D721Med (cell line): ENCODE data around the gene RAB28.

Experiments used
- DNase-seq: peaks from one replicate; pipeline ENCODE4 v3.0.0; 2011; ENCODE audit warnings: low spot score; ENCODE audit not compliant: insufficient read length
- FAIRE-seq: peaks from 2 replicates; lab custom pipeline; 2011; peaks lifted over from hg19 to GRCh38; lab: Jason Lieb, UNC
- TF ChIP-seq, protein P1 (sequence below): IDR thresholded peaks from 2 replicates; pipeline ENCODE4 v1.5.1; 2012; ENCODE audit warnings: mild to moderate bottlenecking, control low read depth; ENCODE audit not compliant: insufficient read depth; ENCODE audit errors: missing control alignments

Gene RAB28

DNA sequence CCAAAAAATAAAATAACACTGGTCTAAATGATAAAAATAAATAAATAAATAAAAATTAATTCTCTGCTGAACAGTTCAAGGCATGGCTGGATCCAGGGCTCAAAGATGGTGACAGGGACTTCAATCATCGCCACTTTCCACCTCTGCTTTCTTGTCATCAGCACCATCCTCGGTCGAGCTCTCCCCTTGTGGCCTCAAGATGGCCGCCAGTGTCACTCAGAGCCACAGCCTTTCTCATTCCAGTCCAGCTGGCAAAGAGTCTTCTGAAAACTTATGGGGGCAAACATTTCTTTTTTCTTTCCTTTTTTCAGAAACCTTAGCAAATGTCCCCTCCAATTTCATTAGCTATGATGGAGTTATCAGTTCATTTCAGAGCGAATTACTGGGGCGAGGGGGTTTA is 119.5 kb downstream of the RAB28 start:
- TF ChIP-seq, protein P1, sequence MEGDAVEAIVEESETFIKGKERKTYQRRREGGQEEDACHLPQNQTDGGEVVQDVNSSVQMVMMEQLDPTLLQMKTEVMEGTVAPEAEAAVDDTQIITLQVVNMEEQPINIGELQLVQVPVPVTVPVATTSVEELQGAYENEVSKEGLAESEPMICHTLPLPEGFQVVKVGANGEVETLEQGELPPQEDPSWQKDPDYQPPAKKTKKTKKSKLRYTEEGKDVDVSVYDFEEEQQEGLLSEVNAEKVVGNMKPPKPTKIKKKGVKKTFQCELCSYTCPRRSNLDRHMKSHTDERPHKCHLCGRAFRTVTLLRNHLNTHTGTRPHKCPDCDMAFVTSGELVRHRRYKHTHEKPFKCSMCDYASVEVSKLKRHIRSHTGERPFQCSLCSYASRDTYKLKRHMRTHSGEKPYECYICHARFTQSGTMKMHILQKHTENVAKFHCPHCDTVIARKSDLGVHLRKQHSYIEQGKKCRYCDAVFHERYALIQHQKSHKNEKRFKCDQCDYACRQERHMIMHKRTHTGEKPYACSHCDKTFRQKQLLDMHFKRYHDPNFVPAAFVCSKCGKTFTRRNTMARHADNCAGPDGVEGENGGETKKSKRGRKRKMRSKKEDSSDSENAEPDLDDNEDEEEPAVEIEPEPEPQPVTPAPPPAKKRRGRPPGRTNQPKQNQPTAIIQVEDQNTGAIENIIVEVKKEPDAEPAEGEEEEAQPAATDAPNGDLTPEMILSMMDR = no peak
- DNase-seq = no peak
- FAIRE-seq = no peak

DNA sequence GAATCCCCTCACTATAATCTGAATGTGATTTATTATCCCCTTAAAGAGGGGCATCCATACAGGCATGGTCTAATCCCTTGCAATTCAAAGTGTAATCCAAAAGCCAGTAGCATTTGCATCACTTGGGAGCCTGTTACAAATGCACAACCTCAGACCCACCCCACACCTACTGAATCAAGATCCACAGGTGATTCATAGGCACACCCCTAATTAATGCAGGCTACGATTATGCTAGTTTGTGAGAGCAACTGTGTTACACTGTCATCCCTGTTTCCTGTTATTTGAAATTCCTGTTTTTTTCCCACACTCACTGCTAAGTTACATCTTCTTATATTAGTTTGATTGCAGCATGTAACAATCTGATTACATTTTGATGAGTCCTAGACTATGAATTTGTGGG is 120.0 kb downstream of the RAB28 start:
- DNase-seq = no peak
- TF ChIP-seq, protein P1 = no peak
- no peak for FAIRE-seq

DNA sequence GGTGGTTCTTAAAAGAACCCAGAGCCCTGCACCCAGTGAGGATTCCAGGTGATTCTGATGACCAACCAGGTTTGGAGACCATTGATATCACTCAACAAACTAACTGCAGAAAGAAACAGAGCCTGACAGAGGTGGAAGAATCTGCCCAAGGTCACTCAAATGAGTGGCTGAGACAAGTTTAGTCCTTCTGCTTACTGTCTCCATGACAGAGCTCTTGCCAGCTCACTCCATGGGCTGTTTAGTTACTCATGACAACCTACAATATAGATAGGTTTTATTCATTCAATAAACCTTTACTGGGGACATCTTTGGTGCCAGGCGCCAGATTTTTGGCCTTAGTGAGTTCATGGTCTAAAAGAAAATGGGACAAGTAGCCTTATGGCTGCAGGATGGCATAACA is 124.3 kb downstream of the RAB28 start:
- no peak for DNase-seq
- TF ChIP-seq, protein P1 = no peak
- FAIRE-seq = no peak

DNA sequence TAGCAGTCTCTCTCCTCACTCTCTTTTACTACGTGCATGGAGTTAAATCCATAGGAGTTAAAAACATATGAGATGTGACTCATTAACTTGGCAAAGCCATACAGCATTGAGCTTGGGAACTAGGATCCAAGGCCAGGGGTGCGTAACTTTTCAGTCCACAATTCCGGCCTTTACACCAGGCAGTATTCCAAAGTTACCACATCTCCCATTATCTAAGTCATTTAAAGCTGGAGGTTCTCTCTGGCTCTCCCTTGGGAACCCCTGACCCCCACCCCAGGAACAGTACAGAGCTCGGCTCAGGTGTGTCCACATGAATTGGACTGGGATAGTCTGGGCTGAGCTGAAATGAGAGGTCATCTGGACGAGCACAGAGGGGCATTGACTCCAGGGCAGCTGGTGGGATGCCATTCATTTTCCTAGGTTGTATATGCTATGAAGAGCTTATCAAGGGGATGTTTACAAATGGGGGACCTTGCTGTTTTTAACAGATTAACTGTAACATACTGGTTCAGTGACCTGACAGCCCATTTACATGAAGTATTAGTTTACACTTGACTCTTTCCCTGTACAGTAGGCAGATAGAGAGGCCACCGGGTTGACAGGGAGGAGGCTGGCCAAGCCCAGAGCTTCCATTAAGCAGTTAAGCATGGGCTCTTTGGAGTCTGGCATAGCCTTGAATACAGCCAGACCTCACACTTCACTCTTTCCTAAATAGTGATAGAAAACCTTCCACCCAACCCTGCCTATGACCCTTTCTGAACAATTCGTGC is 128.8 kb downstream of the RAB28 start:
- DNase-seq (no peak), FAIRE-seq (no peak)
- TF ChIP-seq, protein P1 = no peak

DNA sequence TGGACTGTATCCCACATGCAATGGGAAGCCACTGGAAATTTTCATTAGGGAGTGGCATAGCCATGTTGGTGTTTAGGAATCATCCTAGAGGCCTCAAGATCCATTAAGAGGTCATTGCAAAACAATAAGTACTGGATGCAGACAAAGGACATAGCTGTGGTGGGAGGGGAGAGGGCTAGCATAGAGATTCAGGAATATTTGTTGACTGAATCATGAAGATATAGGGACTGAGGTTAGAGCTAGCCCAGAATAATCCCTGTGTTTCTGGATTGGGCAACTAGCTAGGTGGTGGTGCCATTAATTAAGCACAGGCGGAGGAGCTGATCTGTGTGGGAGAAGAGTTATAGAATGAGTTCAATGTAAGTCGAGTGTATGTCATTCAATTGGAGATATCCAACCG is 135.0 kb downstream of the RAB28 start:
- no peak for FAIRE-seq
- no peak for DNase-seq
- TF ChIP-seq, protein P1 = no peak

DNA sequence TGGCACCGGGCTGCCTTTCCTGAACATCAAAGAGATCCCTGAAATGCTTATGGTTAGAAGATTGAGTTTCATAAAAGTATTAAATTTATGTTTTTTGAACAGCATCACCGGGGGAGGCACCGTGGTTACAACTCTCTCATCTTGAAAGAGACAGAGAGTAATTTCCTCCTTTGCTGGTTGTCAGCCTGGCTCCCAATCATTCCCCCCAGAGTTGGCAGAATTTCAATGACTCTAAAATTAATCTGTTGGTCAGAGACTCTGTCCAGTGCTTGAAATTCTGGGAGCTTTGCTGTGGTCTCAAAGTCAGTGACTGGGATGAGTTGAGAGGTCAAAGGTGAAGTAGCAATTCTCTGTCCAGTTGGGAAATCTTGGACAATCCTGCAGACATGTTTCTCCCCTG is 135.9 kb downstream of the RAB28 start:
- TF ChIP-seq, protein P1 = no peak
- DNase-seq (no peak), FAIRE-seq (no peak)

DNA sequence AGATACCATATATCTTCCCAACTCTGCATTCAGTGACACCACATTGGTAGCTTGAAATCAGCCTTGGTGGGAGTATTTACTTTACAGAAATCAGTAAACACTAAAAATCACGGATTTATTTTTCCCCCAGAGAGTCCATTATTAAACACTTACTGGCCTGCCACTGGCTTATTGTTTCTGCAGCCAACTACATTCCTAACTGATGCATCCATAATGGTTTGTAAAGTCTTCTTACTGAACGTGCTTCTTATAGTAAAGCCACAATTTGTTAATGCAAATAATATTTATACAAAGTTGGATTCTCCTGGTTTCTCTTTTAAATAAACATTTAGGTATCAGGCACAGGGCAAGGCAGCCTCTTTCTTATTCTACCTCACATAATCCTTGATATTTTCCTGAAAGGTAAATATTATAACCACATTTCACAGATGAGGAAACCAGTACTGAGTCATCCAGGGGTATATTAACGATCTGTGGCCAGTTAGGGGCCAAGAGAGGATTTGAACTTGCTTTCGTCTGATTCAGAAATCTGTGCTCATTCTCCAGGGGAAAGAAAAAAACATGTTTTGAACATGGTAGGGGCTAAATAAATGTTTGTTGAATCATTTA is 136.5 kb downstream of the RAB28 start:
- DNase-seq (no peak), FAIRE-seq (no peak)
- TF ChIP-seq, protein P1 = no peak
